H1 (cell line): ENCODE results near the gene SASH3. TPM values are rescaled to one million over a fixed set of nuclear protein-coding genes. Genes with fewer than 3 reads are reported as not detected.

ENCODE experiments used
- CTCF ChIA-PET: fragments of 300-600 bp; sonication (Branson Sonifier 250); formaldehyde crosslinking; loops from one replicate; lab custom pipeline; 2021; ENCODE audit not compliant: partially characterized antibody; lab: Charles Lee
- POLR2A ChIA-PET: fragments of 300-600 bp; sonication (Branson Sonifier 250); formaldehyde crosslinking; loops from one replicate; lab custom pipeline; 2021; ENCODE audit warnings: inconsistent platforms; ENCODE audit not compliant: partially characterized antibody; lab: Charles Lee
- DNase-seq, 2 experiments: peaks; one replicate each; pipeline versions ENCODE4 v3.0.0 to v3.0.0-alpha.2; 2010 to 2022; ENCODE audit warnings: low spot score in 2 of 2, low read depth in 1 of 2, mixed read lengths in 1 of 2
- FAIRE-seq: peaks from 2 replicates; lab custom pipeline; 2011; peaks lifted over from hg19 to GRCh38; lab: Jason Lieb, UNC
- H2AFZ ChIP-seq: 2 replicates; pipeline ENCODE4 v1.8.1; 2012; ENCODE audit warnings: low read length, inconsistent platforms
- H2AK5ac ChIP-seq: 2 replicates; pipeline ENCODE4 v1.6.1; 2013; ENCODE audit warnings: low read depth, low read length
- H2BK120ac ChIP-seq: replicated peaks from 2 replicates; pipeline ENCODE3; 2013; ENCODE audit warnings: low read depth, low read length, inconsistent platforms
- H2BK12ac ChIP-seq: 2 replicates; pipeline ENCODE4 v1.6.1; 2013; ENCODE audit warnings: low read depth, low read length
- H2BK15ac ChIP-seq: 2 replicates; pipeline ENCODE4 v1.6.1; 2013; ENCODE audit warnings: low read length
- H2BK20ac ChIP-seq: 2 replicates; pipeline ENCODE4 v1.6.1; 2013; ENCODE audit warnings: low read length
- H2BK5ac ChIP-seq: 2 replicates; pipeline ENCODE4 v1.6.1; 2013; ENCODE audit warnings: low read depth, low read length
- H3K14ac ChIP-seq: 2 replicates; pipeline ENCODE4 v1.6.1; 2013; ENCODE audit warnings: inconsistent platforms; ENCODE audit not compliant: insufficient read length
- H3K18ac ChIP-seq: 2 replicates; pipeline ENCODE4 v1.6.1; 2013; ENCODE audit warnings: low read length; ENCODE audit errors: extremely low read depth
- H3K23ac ChIP-seq: 2 replicates; pipeline ENCODE4 v1.6.1; 2013; ENCODE audit warnings: inconsistent platforms; ENCODE audit not compliant: insufficient read length
- H3K23me2 ChIP-seq: 2 replicates; pipeline ENCODE4 v1.6.1; 2013; ENCODE audit warnings: low read depth, low read length
- H3K27ac ChIP-seq: 2 replicates; pipeline ENCODE4 v1.6.1; 2011; ENCODE audit warnings: low read depth, low read length, inconsistent platforms
- H3K27me3 ChIP-seq, 4 experiments: replicated peaks in 1 of 4; 1 replicate in 1 of 4; 2 replicates in 3 of 4; pipeline versions ENCODE4 v1.6.1 to v1.8.1; 2011 to 2013; ENCODE audit warnings: low read length in 3 of 4, mild to moderate bottlenecking in 3 of 4, inconsistent platforms in 2 of 4, mixed read lengths in 2 of 4, moderate library complexity in 1 of 4; ENCODE audit not compliant: control insufficient read depth in 3 of 4, insufficient read depth in 3 of 4; ENCODE audit errors: extremely low read depth in 1 of 4
- H3K36me3 ChIP-seq, 4 experiments: 2 replicates each; pipeline versions ENCODE4 v1.6.1 to v1.8.1; 2011 to 2013; ENCODE audit warnings: mild to moderate bottlenecking in 4 of 4, low read length in 3 of 4, moderate library complexity in 2 of 4, control low read depth in 1 of 4, inconsistent platforms in 1 of 4; ENCODE audit not compliant: insufficient read depth in 4 of 4, control insufficient read depth in 2 of 4
- H3K4ac ChIP-seq: replicated peaks from 2 replicates; pipeline ENCODE3; 2013; ENCODE audit warnings: low read length, low read depth, mixed read lengths, inconsistent platforms; ENCODE audit not compliant: insufficient read length
- H3K4me1 ChIP-seq, 4 experiments: replicated peaks in 1 of 4; 1 replicate in 1 of 4; 2 replicates in 3 of 4; pipeline versions ENCODE4 v1.6.1 to v1.8.1; 2011 to 2013; ENCODE audit warnings: low read length in 3 of 4, inconsistent platforms in 2 of 4, mixed read lengths in 1 of 4; ENCODE audit not compliant: insufficient read depth in 4 of 4, control insufficient read depth in 3 of 4
- H3K4me2 ChIP-seq, 2 experiments: 2 replicates each; pipeline versions ENCODE4 v1.6.1 to v1.8.1; 2011 to 2013; ENCODE audit warnings: low read depth in 2 of 2, low read length in 2 of 2, control low read depth in 1 of 2, inconsistent platforms in 1 of 2, mild to moderate bottlenecking in 1 of 2; ENCODE audit not compliant: insufficient read depth in 1 of 2
- H3K4me3 ChIP-seq, 4 experiments: fragments of 200-600, 300-600 bp in 1 of 4; sonication (generic), shearing (Covaris generic), sonication (Bioruptor Twin) in 1 of 4; 2 replicates each; pipeline versions ENCODE4 v1.5.1 to v1.8.1; 2011 to 2016; ENCODE audit warnings: low read length in 4 of 4, low read depth in 3 of 4, control low read depth in 2 of 4, inconsistent platforms in 2 of 4, mild to moderate bottlenecking in 2 of 4, mixed read lengths in 1 of 4, moderate library complexity in 1 of 4; ENCODE audit not compliant: insufficient read depth in 2 of 4; ENCODE audit errors: extremely low read depth in 1 of 4
- H3K56ac ChIP-seq: replicated peaks from 2 replicates; pipeline ENCODE3; 2013; ENCODE audit warnings: low read depth, mild to moderate bottlenecking, mixed read lengths, low read length, inconsistent platforms; ENCODE audit not compliant: insufficient read length
- H3K79me1 ChIP-seq: 2 replicates; pipeline ENCODE4 v1.6.1; 2013; ENCODE audit warnings: low read depth, low read length, control low read depth
- H3K79me2 ChIP-seq, 2 experiments: 2 replicates each; pipeline versions ENCODE4 v1.6.1 to v1.8.1; 2012 to 2013; ENCODE audit warnings: low read length in 2 of 2, mild to moderate bottlenecking in 2 of 2, inconsistent platforms in 1 of 2; ENCODE audit not compliant: insufficient read depth in 2 of 2, control insufficient read depth in 1 of 2
- H3K9ac ChIP-seq, 4 experiments: replicated peaks in 1 of 4; 1 replicate in 1 of 4; 2 replicates in 3 of 4; pipeline versions ENCODE4 v1.6.1 to v1.8.1; 2011 to 2013; ENCODE audit warnings: low read depth in 3 of 4, low read length in 3 of 4, control low read depth in 2 of 4, mild to moderate bottlenecking in 2 of 4, moderate library complexity in 2 of 4, inconsistent platforms in 1 of 4; ENCODE audit errors: extremely low read depth in 1 of 4
- H3K9me3 ChIP-seq, 2 experiments: 2 replicates each; pipeline versions ENCODE4 v1.6.1 to v1.8.1; 2012 to 2013; ENCODE audit warnings: mild to moderate bottlenecking in 2 of 2, moderate library complexity in 2 of 2, control low read depth in 1 of 2, inconsistent platforms in 1 of 2, low read depth in 1 of 2, low read length in 1 of 2, mixed read lengths in 1 of 2; ENCODE audit not compliant: insufficient read depth in 2 of 2
- H4K20me1 ChIP-seq, 2 experiments: replicated peaks in 1 of 2; 2 replicates each; pipeline versions ENCODE3 to v1.8.1; 2011 to 2013; ENCODE audit warnings: inconsistent platforms in 2 of 2, low read length in 2 of 2, mild to moderate bottlenecking in 1 of 2; ENCODE audit not compliant: insufficient read depth in 2 of 2, control insufficient read depth in 1 of 2
- H4K5ac ChIP-seq: 2 replicates; pipeline ENCODE4 v1.6.1; 2013; ENCODE audit warnings: low read length, low read depth, mixed read lengths, inconsistent platforms; ENCODE audit not compliant: insufficient read length
- H4K8ac ChIP-seq: 2 replicates; pipeline ENCODE4 v1.8.0; 2013; ENCODE audit warnings: mild to moderate bottlenecking, moderate library complexity, low read length, inconsistent platforms; ENCODE audit not compliant: insufficient read depth; ENCODE audit errors: extremely low read depth
- H4K91ac ChIP-seq: replicated peaks from 2 replicates; pipeline ENCODE3; 2013; ENCODE audit warnings: low read length, mixed read lengths, inconsistent platforms; ENCODE audit not compliant: insufficient read length
- ATF2 ChIP-seq: IDR thresholded peaks from 2 replicates; pipeline ENCODE4 v1.6.1; 2012; ENCODE audit warnings: low read length, inconsistent platforms
- BRCA1 ChIP-seq: IDR thresholded peaks from 2 replicates; pipeline ENCODE4 v1.6.1; 2012; ENCODE audit warnings: low read depth, low read length, improper control_type of control experiment
- CHD2 ChIP-seq: IDR thresholded peaks from 2 replicates; pipeline ENCODE4 v1.6.1; 2012; ENCODE audit warnings: low read length, improper control_type of control experiment
- EGR1 ChIP-seq: IDR thresholded peaks from 2 replicates; pipeline ENCODE4 v1.6.1; 2011; ENCODE audit warnings: low read depth, low read length, borderline replicate concordance
- HDAC6 ChIP-seq: IDR thresholded peaks from one replicate; pipeline ENCODE4 v1.7.1; 2012; ENCODE audit warnings: low read depth, mild to moderate bottlenecking, inconsistent platforms, low read length, moderate library complexity
- MAFK ChIP-seq: IDR thresholded peaks from 2 replicates; pipeline ENCODE4 v1.6.1; 2012; ENCODE audit warnings: low read depth, mild to moderate bottlenecking, improper control_type of control experiment, low read length
- PHF8 ChIP-seq: fragments of 200-600 bp; sonication (generic); conservative IDR thresholded peaks from 2 replicates; pipeline ENCODE4 v1.7.1; 2012; ENCODE audit warnings: low read depth, mild to moderate bottlenecking, inconsistent platforms, low read length, moderate library complexity
- POU5F1 ChIP-seq: IDR thresholded peaks from 2 replicates; pipeline ENCODE4 v1.6.1; 2011; ENCODE audit warnings: low read depth, mild to moderate bottlenecking, low read length, moderate library complexity
- RBBP5 ChIP-seq: IDR thresholded peaks from 2 replicates; pipeline ENCODE4 v1.7.1; 2012; ENCODE audit warnings: low read depth, mild to moderate bottlenecking, inconsistent platforms, low read length, moderate library complexity, borderline replicate concordance
- SIX5 ChIP-seq: IDR thresholded peaks from 2 replicates; pipeline ENCODE4 v1.6.1; 2011; ENCODE audit warnings: mild to moderate bottlenecking, low read depth, low read length
- SP4 ChIP-seq: IDR thresholded peaks from 2 replicates; pipeline ENCODE4 v1.6.1; 2012; ENCODE audit warnings: low read length, inconsistent platforms
- SRF ChIP-seq: IDR thresholded peaks from 2 replicates; pipeline ENCODE4 v1.6.1; 2011; ENCODE audit warnings: mild to moderate bottlenecking, low read depth, low read length, moderate library complexity
- SUZ12 ChIP-seq: fragments of 200-600 bp; sonication (generic); IDR thresholded peaks from 2 replicates; pipeline ENCODE4 v1.6.1; 2012; ENCODE audit warnings: mild to moderate bottlenecking, inconsistent platforms, low read length, moderate library complexity, mixed read lengths
- TAF7 ChIP-seq: optimal IDR thresholded peaks from 2 replicates; pipeline ENCODE3; 2011; ENCODE audit warnings: low read depth, mild to moderate bottlenecking, inconsistent platforms, low read length, moderate library complexity, borderline replicate concordance
- WGBS, 2 experiments: shearing (Covaris generic) in 1 of 2; methylation state at CpG; one replicate each; pipeline versions ENCODE4 v1.1.6 to v1.1.7; 2013 to 2015; ENCODE audit warnings: low lambda C conversion rate in 2 of 2, mixed read lengths in 2 of 2, inconsistent platforms in 1 of 2, low coverage in 1 of 2, missing lambda C conversion rate in 1 of 2; ENCODE audit not compliant: insufficient replicate concordance in 2 of 2, insufficient coverage in 1 of 2, insufficient read length in 1 of 2; ENCODE audit errors: extremely low coverage in 1 of 2, missing lambda C conversion rate in 1 of 2; 5-methylcytosine and 5-hydroxymethylcytosine counted together
- polyA plus RNA-seq, 7 experiments: library from polyadenylated mRNA; depleted of rRNA in 3 of 7; stranded (reverse) in 5 of 7; unstranded in 2 of 7; fragments of >200 nt in 5 of 7; fragments of 200-250 nt in 2 of 7; gene quantifications; 1 replicate in 5 of 7; 2 replicates in 1 of 7; 4 replicates in 1 of 7; pipeline versions ENCODE4 v1.2.1 to v1.2.3, GENCODE V29; 2011 to 2013; ENCODE audit warnings: missing spikeins in 2 of 7, mixed read lengths in 2 of 7
- total RNA-seq: library from RNA; stranded (reverse); fragmentation: NEBNext Ultra II Directional; extraction: Animal tissue kit (Norgen Biotek cat#: 25700); gene quantifications from 2 replicates; pipeline ENCODE4 v1.2.1, GENCODE V29; 2021

Gene SASH3
- total and polyA plus RNA-seq, 2 of the 8 experiments (the other 6 are each of a cell fraction or from before 2014, with no cell fraction given): not detected

GRCh38 chrX:129749069-129749468 is 30.7 kb upstream of the SASH3 start:
- DNase-seq: no peak
- Histone ChIP-seq H3K9me3 (no peaks in the 10 kb centered on the region), H3K36me3 (no peaks in the 10 kb centered on the region), H3K23ac (no peak overlapping the region), H3K79me1 (no peaks in the 10 kb centered on the region), H3K9ac (no peak overlapping the region), H2BK120ac (no peak overlapping the region), H2BK12ac (no peak overlapping the region), H3K56ac (no peak overlapping the region), H2AFZ (no peak overlapping the region), H4K8ac (no peak overlapping the region), H2BK5ac (no peak overlapping the region), H3K14ac (no peak overlapping the region), H3K4me2 (no peak overlapping the region), H3K27ac (no peak overlapping the region), H3K4me3 (no peak overlapping the region), H3K4ac (no peak overlapping the region), H4K5ac (no peak overlapping the region), H3K27me3 (no peaks in the 10 kb centered on the region), H3K79me2 (no peaks in the 10 kb centered on the region), H2BK20ac (no peak overlapping the region), H2AK5ac (no peak overlapping the region), H3K23me2 (no peaks in the 10 kb centered on the region), H4K20me1 (no peaks in the 10 kb centered on the region), H3K4me1 (0 out of 7 replicates have a peak, but pooled peaks cover 0 to 2% (median 0%) of the 10 kb centered on the region in 4 experiments), H2BK15ac (no peak overlapping the region), H3K18ac (no peak overlapping the region), H4K91ac (no peak overlapping the region)
- CTCF ChIA-PET: no interaction called here
- POLR2A ChIA-PET: no interaction called here
- WGBS, 2 experiments: 91% methylated on average over 2 of the region's 2 CpGs; no CpG with 5 or more reads in 1 of the 2 experiments
- FAIRE-seq: peak; percentile 62
- TF ChIP-seq CHD2 (no peak), ATF2 (no peak), BRCA1 (no peak), PHF8 (no peak), SP4 (no peak), RBBP5 (no peak), SIX5 (no peak), MAFK (no peak), EGR1 (no peak), HDAC6 (no peak), SUZ12 (no peak), POU5F1 (no peak), TAF7 (no peak), SRF (no peak)
